Esophagus (tissue), 2 donors: ENCODE results near the gene CDKAL1. TPM values are rescaled to one million over a fixed set of nuclear protein-coding genes. Genes with fewer than 3 reads are reported as not detected.

Source experiments
- H3K27ac ChIP-seq, 2 donors: one replicate each; pipeline ENCODE4 v1.5.1; 2013; ENCODE audit warnings: low read depth in 2 of 2, mild to moderate bottlenecking in 2 of 2, inconsistent platforms in 1 of 2, low read length in 1 of 2, moderate library complexity in 1 of 2
- H3K27me3 ChIP-seq, 2 donors: one replicate each; pipeline ENCODE4 v1.6.1; 2013; ENCODE audit warnings: low read length in 2 of 2, control low read depth in 1 of 2, mild to moderate bottlenecking in 1 of 2; ENCODE audit not compliant: insufficient read depth in 2 of 2, control insufficient read depth in 1 of 2
- H3K36me3 ChIP-seq, 2 donors: one replicate each; pipeline ENCODE4 v1.6.1; 2013; ENCODE audit warnings: low read length in 1 of 2; ENCODE audit not compliant: control insufficient read depth in 2 of 2, insufficient read depth in 2 of 2
- H3K4me1 ChIP-seq, 2 donors: one replicate each; pipeline ENCODE4 v1.6.1; 2013; ENCODE audit warnings: low read length in 1 of 2; ENCODE audit not compliant: control insufficient read depth in 2 of 2, insufficient read depth in 2 of 2
- H3K4me3 ChIP-seq, 2 donors: one replicate each; pipeline ENCODE4 v1.5.1; 2013; ENCODE audit warnings: low read length in 2 of 2, mild to moderate bottlenecking in 2 of 2, low read depth in 1 of 2, moderate library complexity in 1 of 2
- H3K9me3 ChIP-seq, 2 donors: one replicate each; pipeline ENCODE4 v1.6.1; 2013; ENCODE audit warnings: mild to moderate bottlenecking in 2 of 2, low read depth in 1 of 2, low read length in 1 of 2, moderate library complexity in 1 of 2; ENCODE audit not compliant: control insufficient read depth in 2 of 2, insufficient read depth in 1 of 2
- WGBS, 2 donors: extraction: QIAGEN DNeasy Blood & Tissue Kit; methylation state at CpG; one replicate each; pipeline ENCODE4 v1.1.7; 2013; 5-methylcytosine and 5-hydroxymethylcytosine counted together
- polyA plus RNA-seq, 2 donors: library from polyadenylated mRNA; stranded (reverse); fragments of 200-250 nt; gene quantifications; one replicate each; pipeline ENCODE4 v1.2.3, GENCODE V29; 2013
- donor health status: healthy with polysubstance abuse.
- donor health status: Bipolar disorder and iron deficiency.

The CDKAL1 gene
- polyA plus RNA-seq, 2 donors, result 3.5 TPM

GRCh38 chr6:20626165-20626564 lies 91.9 kb downstream of the CDKAL1 start:
- Histone ChIP-seq H3K27me3 (no peaks in the 10 kb centered on the region), H3K9me3 (no peaks in the 10 kb centered on the region), H3K4me3 (no peak overlapping the region), H3K4me1 (peaks cover 0 to 2% of the 10 kb centered on the region in 2 donors), H3K27ac (no peak overlapping the region), H3K36me3 (no peaks in the 10 kb centered on the region)

DNA sequence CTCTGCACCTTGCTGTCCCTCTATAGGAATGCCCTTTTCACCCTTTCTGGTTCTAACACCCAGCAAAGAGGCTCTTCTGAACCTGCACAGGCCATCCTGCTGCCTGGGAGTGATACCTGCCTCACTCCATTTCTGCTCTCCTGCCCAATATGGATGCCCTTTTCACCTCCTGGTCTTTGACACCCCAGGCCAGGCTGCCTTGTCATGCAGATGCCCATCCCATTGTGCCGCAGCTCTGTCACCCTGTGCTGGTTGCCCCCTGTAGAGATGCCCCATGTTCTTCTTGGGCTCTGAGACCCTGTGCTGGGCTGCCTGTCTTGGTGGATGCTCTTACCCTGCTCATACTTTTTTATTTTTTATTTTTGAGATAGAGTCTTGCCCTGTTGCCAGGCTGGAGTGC lies 95.3 kb downstream of the CDKAL1 start:
- no peaks in the 10 kb centered on the region for H3K36me3 ChIP-seq
- H3K27ac ChIP-seq, result no peak overlapping the region
- H3K27me3 ChIP-seq, result no peaks in the 10 kb centered on the region
- H3K4me1 ChIP-seq, result peaks cover 0 to 2% of the 10 kb centered on the region in 2 donors
- 98 to 100% methylated on average over 1 of the region's 1 CpG for WGBS, 2 donors
- H3K4me3 ChIP-seq, result no peak overlapping the region
- no peaks in the 10 kb centered on the region for H3K9me3 ChIP-seq

DNA sequence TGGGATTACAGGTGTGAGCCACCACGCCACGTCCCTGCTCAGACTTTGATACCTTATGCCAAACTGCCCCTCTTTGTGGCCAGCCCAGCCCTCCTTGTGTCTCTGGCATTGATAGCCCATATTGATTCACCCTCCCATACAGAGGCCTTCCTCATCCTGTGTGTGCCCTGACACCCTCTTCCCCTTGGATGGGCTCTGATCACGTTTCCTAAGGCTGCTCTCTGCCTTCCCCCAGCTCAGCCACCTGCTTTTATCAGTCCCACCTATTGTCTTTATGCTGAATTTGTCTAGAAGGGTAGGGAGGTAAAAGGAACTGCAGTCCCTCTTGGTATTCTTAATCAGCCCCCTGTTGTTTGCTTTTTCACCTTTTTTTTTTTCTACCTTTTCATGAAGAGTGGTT lies 95.9 kb downstream of the CDKAL1 start:
- Histone ChIP-seq H3K4me3 (no peak overlapping the region), H3K9me3 (no peaks in the 10 kb centered on the region), H3K27me3 (no peaks in the 10 kb centered on the region), H3K27ac (no peak overlapping the region), H3K36me3 (no peaks in the 10 kb centered on the region), H3K4me1 (peaks cover 0 to 2% of the 10 kb centered on the region in 2 donors)
- 59 to 98% methylated on average over 3 of the region's 3 CpGs for WGBS, 2 donors

DNA sequence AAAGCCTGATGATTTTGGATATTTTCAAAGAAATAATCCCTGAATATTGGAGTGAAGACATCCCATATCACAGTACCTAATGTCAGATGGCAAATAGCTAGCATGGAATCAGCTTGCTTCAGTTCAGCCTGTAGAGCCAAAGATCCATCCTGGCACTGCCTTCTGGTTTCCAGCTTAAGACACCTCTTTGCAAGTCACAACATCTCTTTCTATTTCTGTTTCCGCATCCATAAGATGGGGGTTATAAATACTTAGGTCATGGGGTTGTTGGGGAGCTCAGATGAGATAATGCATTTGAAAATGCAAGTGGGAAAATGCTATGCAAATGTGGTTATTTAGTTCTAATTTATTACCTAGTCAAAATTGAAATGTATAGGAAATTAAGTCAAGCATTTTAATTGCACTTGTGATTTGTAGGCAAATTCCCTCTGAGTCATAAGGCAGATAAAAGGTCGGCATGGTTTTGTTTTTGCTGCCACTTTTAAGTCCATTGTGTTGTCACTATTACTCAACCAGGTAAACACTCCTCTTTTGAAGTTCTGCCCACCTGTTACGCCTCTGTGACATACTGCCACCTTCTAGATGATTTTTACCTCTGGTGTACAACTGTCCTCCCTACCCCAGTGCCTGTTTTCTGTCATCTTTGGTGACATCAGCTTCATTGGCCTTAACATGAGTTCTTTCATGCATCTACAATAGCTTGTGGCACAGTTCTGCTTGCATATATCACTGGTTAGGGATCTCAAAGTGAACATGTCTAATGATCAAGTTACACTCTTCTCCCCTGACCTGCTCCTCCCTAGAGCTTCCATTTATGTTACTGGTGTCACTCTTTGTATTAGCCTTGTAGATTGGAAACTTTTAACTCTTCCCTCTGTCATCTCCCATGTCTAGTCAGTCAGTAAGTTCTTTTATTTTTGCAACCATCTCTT lies 96.6 kb downstream of the CDKAL1 start:
- H3K27ac ChIP-seq, result no peak overlapping the region
- H3K27me3 ChIP-seq, result no peaks in the 10 kb centered on the region
- WGBS, 2 donors, result 46 to 52% methylated on average over 3 of the region's 3 CpGs
- H3K4me1 ChIP-seq, result peaks cover 0 to 2% of the 10 kb centered on the region in 2 donors
- H3K4me3 ChIP-seq, result no peak overlapping the region
- no peaks in the 10 kb centered on the region for H3K36me3 ChIP-seq
- no peaks in the 10 kb centered on the region for H3K9me3 ChIP-seq

DNA sequence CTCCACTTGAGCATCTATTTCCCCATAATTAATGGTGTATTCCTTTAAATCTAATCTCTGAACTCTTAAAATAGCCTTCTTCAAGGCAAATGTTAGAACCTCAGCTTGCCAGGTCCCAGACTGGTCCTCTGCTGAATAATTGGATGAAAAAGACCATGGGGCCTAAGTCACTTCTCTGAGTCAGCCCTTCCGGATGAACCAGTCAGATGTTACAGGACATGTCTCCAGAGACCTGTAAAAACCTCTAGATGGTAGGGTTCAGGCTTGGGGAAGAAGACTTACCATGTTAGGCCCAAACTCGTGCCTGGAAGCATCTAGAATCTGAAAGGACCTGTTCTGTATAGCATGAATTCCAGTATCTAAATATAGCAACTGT lies 97.3 kb downstream of the CDKAL1 start:
- no peak overlapping the region for H3K4me3 ChIP-seq
- H3K27ac ChIP-seq, result no peak overlapping the region
- peaks cover 0 to 2% of the 10 kb centered on the region in 2 donors for H3K4me1 ChIP-seq
- no peaks in the 10 kb centered on the region for H3K27me3 ChIP-seq
- no peaks in the 10 kb centered on the region for H3K36me3 ChIP-seq
- 67 to 76% methylated on average over 2 of the region's 2 CpGs for WGBS, 2 donors
- no peaks in the 10 kb centered on the region for H3K9me3 ChIP-seq

DNA sequence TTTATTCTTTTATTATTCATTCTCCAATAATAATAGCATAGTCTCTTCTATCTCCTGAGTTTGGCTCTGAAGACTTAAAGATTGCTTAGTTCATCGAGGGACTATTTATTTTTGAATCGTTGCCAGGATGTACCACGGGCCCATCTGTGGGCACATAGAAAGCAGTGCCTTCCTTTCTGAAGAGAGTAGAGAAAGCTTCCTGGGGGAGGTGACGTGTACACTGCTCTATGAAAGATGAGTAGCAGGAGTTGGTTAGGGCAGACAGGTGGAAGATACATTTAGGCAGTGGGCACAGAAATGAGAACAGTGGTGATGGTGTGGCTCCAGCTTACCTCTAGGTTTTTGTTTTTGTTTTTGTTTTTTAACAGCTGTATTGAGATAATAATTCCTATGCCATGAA lies 98.4 kb downstream of the CDKAL1 start:
- peaks cover 0 to 2% of the 10 kb centered on the region in 2 donors for H3K4me1 ChIP-seq
- H3K27ac ChIP-seq, result no peak overlapping the region
- H3K36me3 ChIP-seq, result no peaks in the 10 kb centered on the region
- H3K4me3 ChIP-seq, result no peak overlapping the region
- H3K27me3 ChIP-seq, result no peaks in the 10 kb centered on the region
- WGBS, 2 donors, result 74 to 77% methylated on average over 4 of the region's 4 CpGs
- no peaks in the 10 kb centered on the region for H3K9me3 ChIP-seq

GRCh38 chr6:20633566-20634340 lies 99.5 kb downstream of the CDKAL1 start:
- Histone ChIP-seq H3K36me3 (no peaks in the 10 kb centered on the region), H3K27me3 (no peaks in the 10 kb centered on the region), H3K4me1 (peaks cover 0 to 2% of the 10 kb centered on the region in 2 donors), H3K4me3 (no peak overlapping the region), H3K27ac (no peak overlapping the region), H3K9me3 (no peaks in the 10 kb centered on the region)
- 43 to 91% methylated on average over 2 of the region's 2 CpGs for WGBS, 2 donors

- H3K27ac ChIP-seq, result no peak overlapping the region
- 72 to 86% methylated on average over 4 of the region's 4 CpGs for WGBS, 2 donors
These were observed 104.9 kb downstream of the CDKAL1 start for GRCh38 chr6:20639161-20639560.

DNA sequence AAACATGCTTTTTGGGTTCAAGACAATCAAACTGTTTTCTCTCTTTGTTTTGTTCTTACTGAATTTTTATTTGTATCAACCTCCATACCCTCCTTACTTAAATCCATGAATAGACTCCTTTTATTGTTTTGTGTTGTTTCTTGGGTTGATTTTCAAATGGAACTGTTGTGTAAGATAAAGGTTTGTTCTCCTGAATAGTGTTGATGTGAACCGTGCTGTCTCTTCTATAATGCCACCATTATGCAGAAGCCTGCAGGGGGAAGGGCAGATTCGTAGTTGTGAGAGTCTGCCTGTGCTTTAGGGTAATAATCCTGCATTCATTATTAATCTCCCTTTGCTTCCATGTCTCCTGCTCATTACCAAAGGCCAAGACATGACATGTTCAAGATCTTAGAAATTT lies 105.9 kb downstream of the CDKAL1 start:
- Histone ChIP-seq H3K4me3 (no peak overlapping the region), H3K9me3 (no peaks in the 10 kb centered on the region), H3K27me3 (no peaks in the 10 kb centered on the region), H3K27ac (no peak overlapping the region), H3K4me1 (no peaks in the 10 kb centered on the region), H3K36me3 (no peaks in the 10 kb centered on the region)
- 58 to 73% methylated on average over 2 of the region's 2 CpGs for WGBS, 2 donors

More at GRCh38 chr6:20639161-20639560, 104.9 kb downstream of the CDKAL1 start:
- H3K9me3 ChIP-seq, result no peaks in the 10 kb centered on the region
- H3K27me3 ChIP-seq, result no peaks in the 10 kb centered on the region
- no peaks in the 10 kb centered on the region for H3K36me3 ChIP-seq
- H3K4me3 ChIP-seq, result no peak overlapping the region
- no peaks in the 10 kb centered on the region for H3K4me1 ChIP-seq
